ENCODE data around the gene RUFY3. TPM values are rescaled to one million over a fixed set of nuclear protein-coding genes. Genes with fewer than 3 reads are reported as not detected.
"Not testable (repeated sequence)": the region's sequence is repeated elsewhere in the genome, so short reads cannot be mapped to it uniquely, and the experiment has no call there.

Gene RUFY3
- total RNA-seq, 1 experiment from 2014 or later = 65.2 TPM

DNA sequence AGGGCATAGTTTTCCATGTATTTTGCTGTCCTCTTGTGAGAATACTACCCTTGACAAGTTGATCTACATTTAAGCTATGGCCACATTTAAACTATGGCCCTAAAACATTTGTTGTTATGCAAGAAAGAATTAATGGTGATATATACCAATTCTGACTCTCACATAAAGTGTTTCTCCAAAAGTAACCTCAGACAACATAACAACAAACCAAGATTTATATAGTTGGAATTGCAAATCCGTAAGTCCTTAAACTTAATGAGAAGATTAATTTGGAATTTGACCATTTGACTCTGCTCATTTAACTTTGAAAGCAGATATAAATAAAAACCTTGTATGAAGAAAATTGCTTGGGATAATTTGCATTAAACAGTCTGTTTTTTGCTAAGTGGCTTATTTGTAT, 38.9 kb downstream of the RUFY3 start:
- in situ Hi-C loops (cut with HindIII; ENCODE audit: low sequenced_read_pairs) = no loop called here
- no peak for DNase-seq (ENCODE audit: low spot score)

DNA sequence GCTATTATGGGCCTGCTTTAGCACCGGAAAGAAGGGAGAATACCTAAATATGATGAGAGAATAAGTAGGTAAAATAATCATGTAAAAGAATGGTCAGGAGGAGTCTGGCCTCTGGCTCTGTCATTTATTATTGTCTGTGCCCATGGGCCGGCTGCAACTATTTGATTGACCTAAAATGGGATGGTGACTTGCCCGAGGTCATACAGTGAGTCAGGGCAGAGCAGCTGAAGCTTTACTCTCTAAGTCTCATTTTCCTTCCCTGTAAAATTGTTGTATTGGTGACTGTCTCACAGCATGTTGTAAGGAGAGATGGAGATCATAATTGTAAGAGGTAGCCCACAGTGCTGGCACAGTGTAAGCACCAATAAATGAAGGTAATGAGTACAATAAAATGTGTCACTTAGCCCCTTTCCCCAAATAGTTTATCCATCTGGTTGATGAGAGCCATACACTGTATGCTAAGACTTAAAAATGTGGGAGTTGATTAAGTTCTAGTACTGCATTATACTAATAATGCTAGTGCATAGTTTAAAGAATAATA, 39.6 kb downstream of the RUFY3 start:
- in situ Hi-C loops (cut with HindIII; ENCODE audit: low sequenced_read_pairs) = no loop called here
- no peak for DNase-seq (ENCODE audit: low spot score)

GRCh38 chr4:70765368-70765767, 43.6 kb downstream of the RUFY3 start:
- in situ Hi-C loops (cut with HindIII; ENCODE audit: low sequenced_read_pairs) = no loop called here
- DNase-seq (ENCODE audit: low spot score) = no peak

- DNase-seq (ENCODE audit: low spot score) = no peak
- in situ Hi-C loops (cut with HindIII; ENCODE audit: low sequenced_read_pairs) = no loop called here
These were observed 46.7 kb downstream of the RUFY3 start for GRCh38 chr4:70768301-70768948.

DNA sequence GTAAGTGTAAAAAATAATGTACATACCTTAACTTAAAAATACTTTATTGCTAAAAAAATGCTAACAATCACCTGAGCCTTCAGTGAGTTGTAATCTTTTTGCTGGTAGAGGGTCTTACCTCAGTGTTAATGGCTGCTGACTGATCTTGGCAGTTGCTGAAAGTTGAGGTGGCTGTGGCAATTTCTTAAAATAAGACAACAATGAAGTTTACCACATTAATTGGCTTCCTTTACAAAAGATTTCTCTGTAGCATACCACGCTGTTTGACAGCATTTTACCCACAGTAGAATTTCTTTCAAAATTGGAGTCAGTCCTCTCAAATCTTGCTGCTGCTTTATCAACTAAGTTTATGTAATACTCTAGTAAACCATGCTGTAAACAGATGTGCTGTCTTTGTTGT, 47.6 kb downstream of the RUFY3 start:
- DNase-seq (ENCODE audit: low spot score) = not testable (repeated sequence)

GRCh38 chr4:70772929-70773555, 51.3 kb downstream of the RUFY3 start:
- no peak for DNase-seq (ENCODE audit: low spot score)
- in situ Hi-C loops (cut with HindIII; ENCODE audit: low sequenced_read_pairs) = no loop called here

More for the DNA sequence above, 47.6 kb downstream of the RUFY3 start:
- in situ Hi-C loops (cut with HindIII; ENCODE audit: low sequenced_read_pairs) = not testable (repeated sequence)

DNA sequence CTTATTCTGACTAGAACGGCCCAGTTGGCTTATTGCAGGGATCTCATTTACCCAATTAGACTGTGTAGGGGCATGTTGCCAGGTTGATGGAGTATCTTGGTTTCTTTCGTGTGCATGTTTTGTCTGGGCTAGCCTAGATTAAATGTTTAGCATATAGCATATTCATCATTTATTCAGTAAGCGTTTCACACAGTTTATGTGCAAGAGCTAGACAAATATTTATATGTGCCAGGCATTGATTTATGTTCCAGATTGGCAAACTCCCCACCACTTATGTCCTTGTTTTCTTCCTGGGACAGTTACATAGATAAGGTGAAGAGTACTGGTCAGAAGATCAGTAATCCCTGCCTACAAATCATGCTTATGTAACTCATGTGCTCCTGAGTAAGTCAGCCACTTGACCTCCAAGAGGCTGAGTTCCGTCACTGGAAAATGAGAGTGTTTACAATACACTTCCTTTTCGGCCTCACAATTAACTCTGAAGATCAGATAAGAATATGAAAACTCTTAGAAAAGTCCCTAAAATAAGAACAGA, 57.2 kb downstream of the RUFY3 start:
- DNase-seq (ENCODE audit: low spot score) = no peak

GRCh38 chr4:70783096-70783495, 61.3 kb downstream of the RUFY3 start:
- no peak for DNase-seq (ENCODE audit: low spot score)
- in situ Hi-C loops (cut with HindIII; ENCODE audit: low sequenced_read_pairs) = no loop called here

More for the DNA sequence above, 57.2 kb downstream of the RUFY3 start:
- in situ Hi-C loops (cut with HindIII; ENCODE audit: low sequenced_read_pairs) = no loop called here

DNA sequence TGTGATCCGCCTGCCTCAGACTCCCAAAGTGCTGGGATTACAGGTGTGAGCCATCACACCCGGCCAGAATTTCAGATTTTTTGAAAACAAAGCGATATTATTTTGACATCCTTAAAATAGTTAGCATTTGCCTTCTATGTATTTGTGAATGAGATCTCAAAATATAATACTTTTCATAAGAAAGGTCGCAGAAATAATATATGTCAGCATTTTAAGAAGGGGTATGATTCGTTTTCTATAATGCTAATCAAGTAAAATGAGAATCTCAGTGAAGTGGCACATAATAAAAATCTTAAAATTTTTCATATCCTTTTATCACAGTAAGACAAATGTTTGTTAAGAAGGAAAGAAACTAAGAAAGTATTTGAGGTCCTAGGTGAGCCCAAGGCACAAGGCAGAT, 65.7 kb downstream of the RUFY3 start:
- in situ Hi-C loops (cut with HindIII; ENCODE audit: low sequenced_read_pairs) = no loop called here
- DNase-seq (ENCODE audit: low spot score) = no peak

DNA sequence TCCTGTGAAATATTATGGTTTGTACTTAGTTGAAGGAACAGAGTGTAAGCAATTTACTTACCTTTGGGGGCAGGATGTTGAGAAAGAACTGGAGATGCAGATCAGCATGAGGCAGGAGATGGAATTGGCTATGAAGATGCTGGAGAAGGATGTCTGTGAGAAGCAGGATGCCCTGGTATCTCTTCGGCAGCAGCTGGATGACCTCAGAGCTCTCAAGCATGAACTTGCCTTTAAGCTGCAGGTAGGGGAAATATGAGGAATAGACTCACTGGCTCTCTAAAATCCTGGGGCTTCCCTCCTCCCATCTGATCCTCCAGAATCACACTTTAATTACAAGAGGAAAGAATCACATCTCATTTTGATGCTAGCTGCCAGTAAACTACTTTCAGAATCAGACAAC, 67.0 kb downstream of the RUFY3 start:
- in situ Hi-C loops (cut with HindIII; ENCODE audit: low sequenced_read_pairs) = no loop called here
- no peak for DNase-seq (ENCODE audit: low spot score)

- in situ Hi-C loops (cut with HindIII; ENCODE audit: low sequenced_read_pairs) = no loop called here
These were observed 71.9 kb downstream of the RUFY3 start for GRCh38 chr4:70793626-70794025.

DNA sequence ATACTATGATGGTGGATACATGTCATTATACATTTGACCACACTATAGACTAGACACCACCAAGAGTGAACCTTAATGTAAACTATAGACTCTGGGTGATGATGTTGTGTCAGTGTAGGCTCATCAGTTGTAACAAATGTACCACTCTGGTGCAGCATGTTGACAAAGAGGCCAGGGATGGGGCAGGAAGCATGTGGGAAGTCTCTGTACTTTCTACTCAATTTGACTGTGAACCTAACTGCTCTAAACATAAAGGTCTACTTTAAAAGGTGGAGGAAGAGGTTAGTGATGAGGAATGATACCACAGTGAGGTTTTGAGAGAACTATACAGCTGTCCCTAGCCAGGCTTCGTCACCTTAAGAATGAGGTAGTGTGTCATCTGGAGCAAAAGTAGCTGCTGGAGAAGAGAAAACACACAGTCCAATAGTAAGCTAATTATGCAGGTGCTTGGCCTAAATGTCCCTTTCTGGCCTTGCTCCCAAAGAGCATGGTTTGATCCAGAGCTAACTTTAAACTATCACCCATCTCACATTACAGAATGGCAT, 79.6 kb downstream of the RUFY3 start:
- in situ Hi-C loops (cut with HindIII; ENCODE audit: low sequenced_read_pairs) = no loop called here
- no peak for DNase-seq (ENCODE audit: low spot score)

More at GRCh38 chr4:70793626-70794025, 71.9 kb downstream of the RUFY3 start:
- DNase-seq (ENCODE audit: low spot score) = no peak

DNA sequence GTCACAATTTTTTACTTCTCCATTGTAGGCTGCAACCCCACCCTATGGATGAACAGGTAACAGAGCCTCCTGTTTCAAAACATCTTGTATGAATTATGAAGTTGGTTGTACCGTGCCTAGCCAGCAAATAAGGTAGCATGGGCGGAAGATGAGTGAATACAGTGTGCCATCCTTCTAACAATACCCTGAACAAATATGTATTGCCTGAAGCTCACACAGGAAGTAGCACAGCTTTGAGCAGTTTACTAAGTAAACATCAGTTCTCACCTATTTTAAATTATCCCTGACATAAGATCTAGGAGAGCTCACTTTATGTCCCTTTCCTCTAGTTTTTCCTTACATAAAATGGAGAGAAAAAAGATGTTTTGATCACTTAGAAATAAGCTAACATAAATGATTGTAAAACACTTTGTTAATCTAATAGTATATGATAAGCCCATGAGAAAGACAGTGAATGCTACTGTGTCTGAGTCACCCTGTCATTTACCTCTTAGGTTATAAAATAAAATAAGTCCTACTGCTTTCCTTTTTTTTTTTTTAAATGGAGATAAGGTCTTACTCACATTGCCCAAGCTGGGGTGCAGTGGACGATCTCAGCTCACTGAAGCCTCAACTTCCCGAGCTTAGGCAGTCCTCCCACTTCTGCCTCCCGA, 81.3 kb downstream of the RUFY3 start:
- no peak for DNase-seq (ENCODE audit: low spot score)

GRCh38 chr4:70808151-70808550, 86.4 kb downstream of the RUFY3 start:
- in situ Hi-C loops (cut with HindIII; ENCODE audit: low sequenced_read_pairs) = no loop called here
- DNase-seq (ENCODE audit: low spot score) = no peak

More for the DNA sequence above, 81.3 kb downstream of the RUFY3 start:
- in situ Hi-C loops (cut with HindIII; ENCODE audit: low sequenced_read_pairs) = no loop called here

DNA sequence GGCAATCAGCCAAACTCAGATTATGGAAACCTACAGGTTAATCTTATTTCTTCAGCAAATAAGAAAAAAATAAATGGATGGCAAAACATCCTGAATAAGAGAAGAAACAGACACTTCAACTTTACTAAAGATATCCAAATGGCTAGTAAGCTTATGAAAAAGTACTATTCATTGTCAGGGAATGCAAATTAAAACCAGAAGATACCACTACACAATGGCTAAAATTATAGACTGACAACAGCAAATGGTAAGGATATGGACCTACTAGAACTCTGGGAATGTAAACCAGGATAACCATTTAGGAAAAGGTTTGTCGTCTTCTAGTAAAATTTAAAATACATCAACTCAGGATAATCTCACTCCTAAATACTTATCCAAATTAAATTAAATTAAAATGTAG, 93.6 kb downstream of the RUFY3 start:
- in situ Hi-C loops (cut with HindIII; ENCODE audit: low sequenced_read_pairs) = no loop called here
- no peak for DNase-seq (ENCODE audit: low spot score)

- in situ Hi-C loops (cut with HindIII; ENCODE audit: low sequenced_read_pairs) = no loop called here
- no peak for DNase-seq (ENCODE audit: low spot score)
These were observed 95.1 kb downstream of the RUFY3 start for GRCh38 chr4:70816894-70817293.

- DNase-seq (ENCODE audit: low spot score) = no peak
- in situ Hi-C loops (cut with HindIII; ENCODE audit: low sequenced_read_pairs) = no loop called here
These were observed 96.5 kb downstream of the RUFY3 start for GRCh38 chr4:70818173-70818855.

DNA sequence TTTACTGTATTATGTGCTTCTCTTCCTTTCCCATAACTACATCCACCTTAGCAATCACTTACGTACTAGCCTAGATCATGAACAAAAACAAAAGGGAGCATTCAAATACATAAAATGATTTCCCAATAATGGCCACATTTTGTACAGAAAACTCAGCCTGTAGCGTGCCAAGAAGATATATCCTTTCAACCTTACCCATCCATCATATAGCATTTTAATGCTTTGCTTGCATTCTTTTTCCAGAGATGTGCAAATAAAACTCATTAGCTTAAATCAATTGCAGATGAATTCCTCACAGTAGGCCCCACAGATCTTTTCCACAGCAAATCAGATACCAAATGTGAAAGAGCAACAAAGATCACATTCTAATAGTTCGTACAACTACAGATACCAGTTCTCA, 97.2 kb downstream of the RUFY3 start:
- in situ Hi-C loops (cut with HindIII; ENCODE audit: low sequenced_read_pairs) = no loop called here

DNA sequence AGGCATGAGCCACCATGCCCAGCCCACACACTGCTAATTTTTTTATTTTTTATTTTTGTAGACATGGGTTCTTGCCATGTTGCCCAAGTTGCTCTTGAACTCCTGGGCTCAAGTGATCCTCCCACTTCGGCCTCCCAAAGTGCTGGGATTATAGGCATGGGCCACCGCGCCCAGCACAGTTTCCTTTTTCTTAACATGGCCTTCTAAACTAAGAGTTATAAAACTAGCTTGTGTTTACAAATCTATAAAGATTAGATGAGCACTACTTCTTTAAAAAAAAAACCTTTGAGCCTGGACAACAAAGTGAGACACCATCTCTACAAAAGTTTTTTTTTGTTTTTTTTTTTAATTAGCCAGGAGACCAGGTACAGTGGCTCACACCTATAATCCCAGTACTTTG, 107.3 kb downstream of the RUFY3 start:
- no peak for DNase-seq (ENCODE audit: low spot score)
- in situ Hi-C loops (cut with HindIII; ENCODE audit: low sequenced_read_pairs) = no loop called here

More for the DNA sequence above, 97.2 kb downstream of the RUFY3 start:
- DNase-seq (ENCODE audit: low spot score) = no peak
